Lower lobe of right lung (tissue), 2 donors: ENCODE measurements around the gene OR52N5. TPM values are rescaled to one million over a fixed set of nuclear protein-coding genes. Genes with fewer than 3 reads are reported as not detected.

Experiments used
- ATAC-seq, 2 donors: fragments of 200-7000 bp; cut with Tn5 transposase; one replicate each; pipeline ENCODE4 v1.9.1; 2020 to 2022; ENCODE audit warnings: mild to moderate bottlenecking in 2 of 2, moderate library complexity in 2 of 2
- DNase-seq: peaks from one replicate; pipeline ENCODE4 v3.0.0-alpha.2; 2020
- H3K27ac ChIP-seq: fragments of 200-600 bp; one replicate; pipeline ENCODE4 v1.8.0; 2022
- H3K27me3 ChIP-seq: fragments of 200-600 bp; one replicate; pipeline ENCODE4 v1.8.0; 2022; ENCODE audit warnings: low read depth
- H3K36me3 ChIP-seq: fragments of 200-600 bp; one replicate; pipeline ENCODE4 v1.8.0; 2022; ENCODE audit warnings: mild to moderate bottlenecking
- H3K4me1 ChIP-seq: fragments of 200-600 bp; one replicate; pipeline ENCODE4 v1.8.0; 2022
- H3K4me3 ChIP-seq: fragments of 200-600 bp; one replicate; pipeline ENCODE4 v1.8.0; 2022; ENCODE audit warnings: mild to moderate bottlenecking
- H3K9me3 ChIP-seq: fragments of 200-600 bp; one replicate; pipeline ENCODE4 v1.8.0; 2022
- intact Hi-C: fragments of 100-400 bp; cut with DNase I; formaldehyde crosslinking; loops from one replicate; pipeline ENCODE4 v1.11.0; 2022
- long read RNA-seq: library from polyadenylated mRNA; unstranded; transcript quantifications from one replicate; pipeline ENCODE4 v2.0.0, GENCODE V29; 2021
- total RNA-seq: library from RNA; stranded (reverse); fragmentation: NEBNext Ultra II Directional; extraction: Animal tissue kit (Norgen Biotek cat#: 25700); gene quantifications from one replicate; pipeline ENCODE4 v1.2.1, GENCODE V29; 2021
- TF ChIP-seq, protein P1 (sequence below): fragments of 200-600 bp; IDR thresholded peaks from one replicate; pipeline ENCODE4 v1.8.0; 2022; ENCODE audit warnings: antibody characterized with exemption, mild to moderate bottlenecking
- donor health status: DM: no; HTN: yes; CAD: no; lungs with severe emphysema.

Gene OR52N5
- not detected for total RNA-seq
- long read RNA-seq, result 0 reads

GRCh38 chr11:5783255-5783654 lies at the start of gene OR52N5:
OR52N5 (minus strand) TSS chr11:5783355; CDS start chr11:5778634, 4,721 bp downstream.
- TF ChIP-seq, protein P1, sequence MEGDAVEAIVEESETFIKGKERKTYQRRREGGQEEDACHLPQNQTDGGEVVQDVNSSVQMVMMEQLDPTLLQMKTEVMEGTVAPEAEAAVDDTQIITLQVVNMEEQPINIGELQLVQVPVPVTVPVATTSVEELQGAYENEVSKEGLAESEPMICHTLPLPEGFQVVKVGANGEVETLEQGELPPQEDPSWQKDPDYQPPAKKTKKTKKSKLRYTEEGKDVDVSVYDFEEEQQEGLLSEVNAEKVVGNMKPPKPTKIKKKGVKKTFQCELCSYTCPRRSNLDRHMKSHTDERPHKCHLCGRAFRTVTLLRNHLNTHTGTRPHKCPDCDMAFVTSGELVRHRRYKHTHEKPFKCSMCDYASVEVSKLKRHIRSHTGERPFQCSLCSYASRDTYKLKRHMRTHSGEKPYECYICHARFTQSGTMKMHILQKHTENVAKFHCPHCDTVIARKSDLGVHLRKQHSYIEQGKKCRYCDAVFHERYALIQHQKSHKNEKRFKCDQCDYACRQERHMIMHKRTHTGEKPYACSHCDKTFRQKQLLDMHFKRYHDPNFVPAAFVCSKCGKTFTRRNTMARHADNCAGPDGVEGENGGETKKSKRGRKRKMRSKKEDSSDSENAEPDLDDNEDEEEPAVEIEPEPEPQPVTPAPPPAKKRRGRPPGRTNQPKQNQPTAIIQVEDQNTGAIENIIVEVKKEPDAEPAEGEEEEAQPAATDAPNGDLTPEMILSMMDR, result no peak
- no peak within 1 kb of the TSS for H3K27ac ChIP-seq
- no peaks in the 10 kb centered on the region for H3K36me3 ChIP-seq
- DNase-seq (no peak), ATAC-seq (no peak)
- no peaks in the 10 kb centered on the region for H3K9me3 ChIP-seq
- no peaks in the 10 kb centered on the region for H3K4me1 ChIP-seq
- intact Hi-C loops, result no loop called here
- no peak within 1 kb of the TSS for H3K4me3 ChIP-seq
- no peaks in the 10 kb centered on the region for H3K27me3 ChIP-seq

DNA sequence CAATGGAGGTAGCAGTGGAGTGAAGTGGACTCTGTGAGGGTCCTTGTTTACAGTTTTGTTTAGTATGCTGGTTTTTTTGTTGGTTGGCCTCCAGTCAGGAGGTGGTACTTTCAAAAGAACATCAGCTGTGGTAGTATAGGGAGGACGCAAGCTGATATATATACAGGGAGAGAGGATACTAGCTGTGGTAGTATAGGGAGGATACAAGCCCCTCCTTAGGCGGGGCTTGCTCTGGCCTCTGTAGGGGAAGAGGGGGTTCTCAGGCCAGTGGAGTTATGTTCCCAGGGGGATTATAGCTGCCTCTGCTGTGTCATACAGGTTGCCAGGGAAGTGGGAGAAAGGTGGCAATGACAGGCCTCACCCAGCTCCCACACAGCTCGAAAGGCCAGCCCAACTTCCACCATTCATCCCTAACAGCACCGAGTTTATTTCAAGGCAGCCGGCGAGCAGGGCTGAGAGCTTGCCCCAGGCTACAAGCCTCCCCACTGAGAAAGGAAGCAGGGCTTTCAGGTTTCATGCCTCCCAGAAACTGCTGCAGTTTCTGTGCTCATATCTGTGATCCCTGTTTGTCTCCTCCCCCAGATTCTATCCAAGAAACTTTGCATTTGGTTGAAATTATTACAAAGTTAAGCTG lies 48.2 kb upstream of the OR52N5 start:
- TF ChIP-seq, protein P1, result no peak
- Histone ChIP-seq H3K4me1 (no peaks in the 10 kb centered on the region), H3K4me3 (no peak overlapping the region), H3K27me3 (no peaks in the 10 kb centered on the region), H3K9me3 (no peaks in the 10 kb centered on the region), H3K27ac (no peak overlapping the region), H3K36me3 (no peaks in the 10 kb centered on the region)
- DNase-seq, result no peak
- ATAC-seq, result no peak
- intact Hi-C loops, result no loop called here

DNA sequence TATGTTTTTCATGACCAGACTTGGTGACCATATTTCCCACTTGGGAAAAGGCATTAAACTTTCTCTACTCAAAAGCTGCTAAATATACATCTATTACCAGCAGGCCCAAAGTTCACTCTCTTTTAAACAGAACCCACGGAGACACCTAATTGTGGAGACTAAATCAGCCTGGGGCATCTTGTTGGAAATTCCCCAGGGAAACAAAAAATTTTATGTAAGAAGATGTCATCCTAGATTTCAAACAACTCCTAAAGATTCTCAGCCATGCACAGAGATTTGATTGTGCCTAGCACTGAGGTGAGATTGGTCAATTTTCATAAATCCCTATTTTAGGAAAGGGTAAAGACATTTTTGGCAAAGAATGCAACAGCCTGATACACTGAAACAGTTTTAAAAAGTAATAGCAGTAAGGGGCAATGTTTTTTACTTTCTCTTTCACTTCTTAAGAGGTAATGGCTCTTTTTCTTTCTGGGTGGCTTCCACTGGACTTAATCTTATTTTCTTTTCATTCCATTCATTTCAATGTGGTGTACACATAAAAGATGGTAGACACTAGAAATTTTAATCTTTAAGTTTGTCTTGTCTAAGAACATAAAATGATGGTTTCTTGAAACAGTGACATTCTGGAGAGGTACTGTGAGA lies 35.2 kb upstream of the OR52N5 start:
- H3K4me3 ChIP-seq, result no peak overlapping the region
- DNase-seq, result no peak
- no peaks in the 10 kb centered on the region for H3K4me1 ChIP-seq

GRCh38 chr11:5815534-5815933 lies 32.4 kb upstream of the OR52N5 start:
- no peak overlapping the region for H3K4me3 ChIP-seq
- H3K27ac ChIP-seq, result no peak overlapping the region
- H3K4me1 ChIP-seq, result no peaks in the 10 kb centered on the region
- no peak for DNase-seq
- ATAC-seq, result peak in 1 of 2 donors; percentile 57
- H3K9me3 ChIP-seq, result no peaks in the 10 kb centered on the region
- intact Hi-C loops, result no loop called here
- H3K27me3 ChIP-seq, result no peaks in the 10 kb centered on the region
- no peaks in the 10 kb centered on the region for H3K36me3 ChIP-seq
- TF ChIP-seq, protein P1, result no peak

More for the DNA sequence above, 35.2 kb upstream of the OR52N5 start:
- intact Hi-C loops, result no loop called here
- TF ChIP-seq, protein P1, result no peak
- Histone ChIP-seq H3K27me3 (no peaks in the 10 kb centered on the region), H3K27ac (no peak overlapping the region), H3K36me3 (no peaks in the 10 kb centered on the region), H3K9me3 (no peaks in the 10 kb centered on the region)
- peak in 1 of 2 donors; percentile 44 for ATAC-seq

- intact Hi-C loops, result loop anchor here (10.0 kb wide), 1 partner anchor 335 kb away; no protein-coding TSS in a partner anchor
- Histone ChIP-seq H3K36me3 (no peaks in the 10 kb centered on the region), H3K9me3 (no peaks in the 10 kb centered on the region), H3K4me1 (peaks cover 11% of the 10 kb centered on the region), H3K4me3 (no peak overlapping the region), H3K27ac (no peak overlapping the region), H3K27me3 (no peaks in the 10 kb centered on the region)
- DNase-seq, result no peak
- TF ChIP-seq, protein P1, result no peak
- no peak for ATAC-seq
These were observed 27.0 kb upstream of the OR52N5 start for GRCh38 chr11:5809905-5810795.
